HG03521 (cell line): ENCODE measurements around the gene PEAK3.
A peak's percentile ranks its signal among the peaks of the same experiment; 100 is the strongest.

ENCODE experiments used
- ATAC-seq: cut with Tn5 transposase; IDR thresholded peaks from one replicate; pipeline ENCODE4 v1.9.1; 2021; ENCODE audit warnings: mild to moderate bottlenecking, moderate library complexity; ENCODE audit not compliant: unreplicated experiment

The PEAK3 gene

DNA sequence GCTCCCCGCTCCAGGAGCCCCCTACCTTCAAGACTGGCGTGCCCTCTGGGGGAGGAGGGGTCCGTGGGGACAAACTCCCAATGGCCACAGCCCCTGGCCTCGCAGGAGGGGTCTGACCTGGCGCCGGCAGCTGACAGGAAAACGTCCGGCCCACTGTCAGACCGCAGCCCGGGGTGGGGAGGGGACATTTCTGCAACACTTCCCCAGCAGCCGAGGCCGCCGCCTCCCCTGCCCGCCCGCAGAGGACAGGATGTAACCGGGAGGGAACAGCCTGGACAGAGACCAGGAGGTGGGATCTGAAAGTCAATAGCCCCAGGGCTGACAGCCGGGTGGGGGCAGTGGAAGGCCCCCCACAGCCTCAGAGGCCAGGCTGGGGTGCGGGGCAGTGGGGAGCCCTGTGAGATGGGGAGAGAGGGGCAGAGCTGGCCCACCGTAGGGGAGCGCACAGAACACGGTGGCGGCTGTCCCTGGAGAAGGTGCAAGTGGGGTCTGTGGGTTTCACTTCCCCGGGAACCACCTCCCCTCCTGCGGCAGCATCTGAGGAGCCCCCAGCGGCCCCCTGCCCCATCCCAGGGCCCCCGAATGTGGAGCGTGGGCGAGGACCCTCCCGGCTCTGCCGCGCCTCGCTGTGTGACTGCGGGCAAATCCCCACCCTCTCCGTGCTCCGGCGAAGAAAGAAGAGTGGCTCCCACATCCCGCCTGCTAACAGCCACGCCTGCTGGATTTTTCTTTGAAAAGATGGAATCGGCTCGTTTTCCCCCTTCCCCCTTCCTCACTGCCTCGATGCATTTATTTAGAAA, at the start of gene PEAK3:
Gene PEAK3, minus strand, starts transcription at position 114 of the 800 bp plus-strand sequence. CDS start 1,244 bp downstream, outside the sequence.
- ATAC-seq: no peak

DNA sequence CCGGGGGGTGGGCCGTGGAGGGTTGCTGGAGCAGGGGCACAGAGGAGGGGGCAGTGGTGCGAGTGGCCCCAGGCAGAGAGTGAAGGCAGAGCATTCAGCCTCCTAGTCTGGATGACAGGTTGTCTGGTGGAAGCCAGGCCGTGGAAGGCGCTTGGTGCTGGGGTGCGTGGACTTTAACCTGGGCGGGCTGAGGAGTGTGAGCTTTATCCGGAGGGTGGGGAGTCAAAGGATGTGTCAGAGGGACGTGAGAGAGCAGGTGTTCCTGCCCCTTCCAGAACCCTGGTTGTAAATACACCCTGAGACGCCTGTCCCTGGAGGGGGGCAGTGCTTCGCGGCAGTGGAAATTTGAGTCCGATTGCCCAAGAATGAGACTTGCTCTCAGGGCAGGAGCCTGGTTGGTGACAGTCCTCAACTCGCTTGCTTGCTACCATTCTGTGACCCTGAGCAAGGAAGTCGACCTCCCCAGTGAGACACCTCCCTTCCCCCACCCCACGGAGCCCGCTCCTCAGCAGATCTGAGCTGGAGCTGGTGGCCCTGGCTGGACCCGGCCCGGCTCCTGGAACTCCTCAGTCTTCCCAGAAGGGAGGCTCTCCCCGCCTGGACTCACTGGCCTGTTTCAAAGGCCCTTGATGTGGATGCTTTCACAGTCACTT, 48.8 kb upstream of the PEAK3 start:
- no peak for ATAC-seq

DNA sequence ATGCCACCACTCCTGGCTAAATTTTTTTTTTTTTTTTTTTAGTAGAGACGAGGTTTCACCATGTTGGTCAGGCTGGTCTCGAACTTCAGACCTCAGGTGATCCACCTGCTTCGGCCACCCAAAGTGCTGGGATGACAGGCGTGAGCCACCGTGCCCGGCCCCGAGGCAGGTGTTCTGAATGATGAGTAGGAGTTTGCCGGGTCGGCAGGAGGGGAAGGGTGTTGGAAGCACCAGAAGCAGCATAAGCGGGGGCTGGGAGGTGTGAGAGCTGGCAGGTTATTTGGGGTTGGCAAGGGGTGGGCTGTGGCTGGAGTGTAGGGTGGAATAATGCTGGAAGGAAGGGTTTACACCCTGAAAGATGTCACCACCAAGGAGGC, 48.3 kb upstream of the PEAK3 start:
- no peak for ATAC-seq

DNA sequence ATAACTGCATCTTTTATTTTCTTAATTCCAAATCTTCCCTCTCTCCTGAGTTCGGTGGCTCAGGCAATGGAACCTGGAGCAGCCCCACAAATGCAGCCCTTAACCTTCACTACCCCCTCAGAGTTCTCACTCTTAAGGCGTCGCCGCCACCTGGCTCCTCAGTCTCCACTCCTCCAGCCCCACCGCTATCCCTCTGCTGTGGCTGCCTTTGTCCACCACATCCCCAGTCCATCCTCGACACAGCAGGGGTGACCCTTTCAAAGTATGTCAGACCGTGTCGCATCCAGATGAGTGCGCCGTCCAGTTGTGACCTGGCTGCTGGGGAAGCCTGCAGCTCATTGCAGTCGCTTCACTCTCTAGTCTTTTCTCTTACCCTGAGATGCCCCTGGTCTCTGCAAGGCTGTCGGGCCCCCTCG, 47.5 kb upstream of the PEAK3 start:
- ATAC-seq: no peak

GRCh38 chr19:2329149-2329478, 47.1 kb upstream of the PEAK3 start:
- no peak for ATAC-seq

DNA sequence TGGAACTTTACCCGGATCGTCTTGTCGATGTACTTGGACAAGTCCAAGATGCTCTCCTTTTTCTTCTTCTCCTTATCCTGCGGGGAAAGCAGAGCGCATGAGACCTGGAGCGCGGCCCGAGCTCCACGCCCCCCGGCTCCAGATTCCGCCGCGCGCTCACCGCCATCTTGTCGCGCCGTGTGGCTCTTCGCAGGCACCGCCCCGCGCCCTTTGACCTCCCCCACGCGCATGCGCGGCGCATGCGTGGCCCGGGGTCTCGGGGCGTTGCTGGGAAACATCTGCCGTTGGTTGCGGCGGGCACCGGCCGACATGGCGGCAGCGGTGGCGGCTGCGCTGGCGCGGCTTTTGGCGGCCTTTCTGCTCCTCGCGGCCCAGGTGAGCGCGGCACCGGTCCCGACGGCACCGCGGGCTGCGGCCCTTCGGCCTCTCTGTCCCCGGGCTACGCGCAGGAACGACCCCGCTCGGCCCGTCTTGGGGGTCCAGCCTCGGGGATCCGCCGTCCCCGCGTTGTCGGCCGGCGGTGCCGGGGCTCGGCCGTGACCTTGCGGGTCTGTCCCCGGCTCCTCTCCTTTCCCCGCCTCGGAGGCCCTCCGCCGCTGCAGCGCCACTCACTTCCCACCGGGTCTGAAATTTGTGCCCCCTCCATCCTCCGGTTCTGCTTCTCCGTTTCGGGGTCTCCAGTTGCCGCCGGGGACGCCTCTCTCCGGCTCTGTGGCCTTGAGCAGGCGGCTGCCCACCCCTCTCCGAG, 46.6 kb upstream of the PEAK3 start, which contains the start of the genes LSM7 and SPPL2B:
Gene LSM7, minus strand, starts transcription at position 186 of the 748 bp plus-strand sequence. Its CDS starts 20 bp downstream, at position 166.
Gene SPPL2B, plus strand, starts transcription at position 284 of the 748 bp plus-strand sequence. Its CDS starts 26 bp downstream, at position 310.
- ATAC-seq: peak; percentile 61

- ATAC-seq: no peak
These were observed 45.9 kb upstream of the PEAK3 start for GRCh38 chr19:2327773-2328400.

DNA sequence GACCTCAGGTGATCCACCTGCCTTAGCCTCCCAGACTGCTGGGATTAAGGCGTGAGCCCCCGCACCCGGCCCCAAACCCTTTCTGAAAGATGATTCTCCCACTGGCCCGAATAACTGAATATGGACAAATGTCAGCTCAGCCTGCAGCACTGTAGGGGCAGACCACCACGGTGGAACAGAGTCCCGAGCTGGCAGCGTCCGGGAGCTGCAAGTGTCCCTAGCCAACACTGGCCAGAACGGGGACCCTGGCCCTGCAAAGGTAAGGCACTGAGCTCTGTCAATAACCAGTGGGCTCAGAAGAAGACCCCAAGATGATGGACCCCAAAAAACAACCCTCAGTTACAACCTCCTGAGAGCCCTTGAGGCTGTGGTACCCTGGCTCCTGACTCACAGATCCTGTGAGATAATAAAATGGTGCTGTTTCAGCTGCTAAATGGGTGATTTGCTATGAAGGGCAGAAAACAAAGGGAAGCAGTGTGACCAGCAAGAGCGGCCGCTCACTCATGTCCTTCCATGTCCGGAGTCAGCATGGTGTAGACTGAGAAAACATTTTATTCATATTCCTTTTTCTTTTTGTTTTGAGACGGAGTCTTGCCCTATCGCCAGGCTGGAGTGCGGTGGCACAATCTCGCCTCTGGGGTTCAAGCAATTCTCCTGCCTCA, 44.9 kb upstream of the PEAK3 start:
- ATAC-seq: no peak

- no peak for ATAC-seq
These were observed 43.5 kb upstream of the PEAK3 start for GRCh38 chr19:2325281-2326046.

- no peak for ATAC-seq
These were observed 42.4 kb upstream of the PEAK3 start for GRCh38 chr19:2324220-2324948.

- no peak for ATAC-seq
These were observed 41.7 kb upstream of the PEAK3 start for GRCh38 chr19:2323707-2324106.

DNA sequence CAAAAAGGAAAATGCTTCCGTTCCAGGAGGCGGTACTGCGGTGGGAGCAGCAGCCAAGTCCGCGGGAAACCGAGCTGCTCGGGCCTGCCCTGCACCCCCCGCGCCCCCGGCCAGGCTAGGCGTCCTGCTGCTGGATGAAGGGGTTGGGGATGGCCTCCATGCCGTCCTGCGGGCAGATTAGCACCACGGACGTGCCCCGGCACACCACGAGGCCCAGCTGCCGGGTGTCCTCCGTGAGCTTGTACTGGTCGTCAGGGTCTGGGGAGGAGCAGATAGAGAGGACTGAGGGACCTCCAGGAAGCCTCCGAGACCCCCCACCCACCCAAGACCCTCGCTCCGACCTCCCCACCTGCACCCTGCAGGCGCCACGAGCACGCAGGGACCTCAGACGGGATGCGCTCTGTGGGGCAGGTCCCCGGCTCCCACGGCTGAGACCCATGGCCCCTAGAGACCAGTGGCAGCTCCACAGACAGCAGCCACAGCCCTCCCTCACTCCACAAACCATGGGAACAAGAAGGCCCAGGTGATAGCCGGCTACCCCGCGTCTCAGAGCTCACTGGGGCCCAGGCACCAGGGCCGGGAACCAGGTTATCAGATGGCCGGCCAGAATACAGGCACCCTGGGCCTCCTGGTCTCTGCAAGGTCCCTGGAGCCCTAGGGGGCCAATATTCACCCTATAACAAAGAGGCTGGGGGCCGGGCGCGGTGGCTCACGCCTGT, 39.7 kb upstream of the PEAK3 start:
- ATAC-seq: no peak

DNA sequence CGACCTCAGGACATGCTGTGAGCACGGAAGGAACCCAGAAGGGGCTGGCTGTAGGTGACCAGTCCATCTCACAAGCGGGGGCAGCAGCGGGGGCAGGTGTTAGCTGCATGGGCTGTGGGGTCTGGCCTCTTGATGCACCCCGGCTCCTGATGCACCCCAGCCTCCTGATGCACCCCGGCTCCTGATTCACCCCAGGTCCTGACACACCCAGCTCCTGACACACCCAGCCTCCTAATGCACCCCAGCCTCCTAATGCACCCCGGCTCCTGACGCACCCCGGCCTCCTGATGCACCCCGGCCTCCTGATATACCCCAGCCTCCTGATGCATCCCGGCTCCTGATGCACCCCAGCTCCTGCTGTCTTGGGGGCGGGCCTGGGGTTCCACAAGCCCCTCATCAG, 39.0 kb upstream of the PEAK3 start:
- ATAC-seq: no peak

- ATAC-seq: no peak
These were observed 38.1 kb upstream of the PEAK3 start for GRCh38 chr19:2320049-2320448.

DNA sequence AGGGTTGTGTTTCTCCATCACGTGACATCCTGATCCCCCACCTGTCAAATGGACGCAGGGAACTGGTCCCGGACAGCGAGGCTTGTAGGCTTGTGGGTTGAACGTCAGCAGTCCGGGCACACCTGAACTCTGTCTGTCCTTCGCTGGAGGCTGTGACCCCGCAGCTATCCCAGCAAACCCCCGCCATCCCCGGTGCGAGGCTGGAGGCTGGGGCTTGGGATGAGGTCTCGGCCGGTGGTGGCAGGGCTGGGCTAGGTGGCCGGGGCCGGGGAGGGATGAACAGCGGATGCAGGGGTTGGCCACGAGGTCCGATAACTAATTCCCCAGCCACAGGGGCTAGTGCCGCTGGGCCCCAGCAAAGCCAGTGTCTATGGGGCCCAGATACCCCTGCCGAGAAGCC, 37.6 kb upstream of the PEAK3 start:
- ATAC-seq: no peak

- ATAC-seq: no peak
These were observed 36.9 kb upstream of the PEAK3 start for GRCh38 chr19:2318923-2319322.

DNA sequence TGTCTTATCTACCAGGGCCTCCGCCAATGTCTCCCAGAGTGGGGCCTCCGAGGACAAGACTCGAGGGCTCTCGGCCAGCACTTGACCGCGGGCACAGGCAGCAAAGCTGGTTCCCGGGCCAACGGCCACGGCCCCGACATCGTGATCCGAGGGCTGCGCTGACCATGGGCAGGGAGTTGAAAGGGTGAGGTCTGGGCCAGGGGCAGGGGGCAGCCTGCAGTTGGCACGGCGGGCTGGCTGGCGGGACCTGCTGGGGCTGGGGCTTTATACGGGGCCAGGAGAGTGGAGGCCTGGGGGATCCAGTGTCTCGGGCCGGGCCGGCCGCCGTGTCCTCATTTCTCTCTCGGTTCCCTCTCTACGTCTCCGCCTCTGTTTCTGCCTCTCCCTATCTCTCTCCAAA, 35.8 kb upstream of the PEAK3 start:
- ATAC-seq: no peak

DNA sequence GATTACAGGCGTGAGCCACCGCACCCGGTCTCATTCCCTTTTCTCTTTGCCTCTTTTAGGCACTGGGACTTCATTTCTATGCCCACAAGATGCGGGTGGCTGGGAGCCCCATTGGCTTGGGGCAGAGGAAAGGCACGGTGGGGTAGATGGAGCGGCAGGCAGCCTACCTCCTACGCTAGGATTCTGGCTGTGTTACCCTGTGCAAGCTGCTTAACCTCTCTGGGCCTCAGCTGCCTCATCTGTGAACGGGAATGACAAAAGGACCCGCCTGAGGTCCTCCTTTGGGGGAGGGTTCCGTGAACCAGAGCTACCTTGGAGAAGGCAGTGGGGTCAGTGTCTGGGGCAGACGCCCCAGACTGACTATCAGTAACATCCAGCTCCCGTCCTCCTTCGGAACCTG, 35.3 kb upstream of the PEAK3 start:
- no peak for ATAC-seq
